Fibroblast of the aortic adventitia (primary cell): Measurements from ENCODE around the gene METTL22. TPM values are rescaled to one million over a fixed set of nuclear protein-coding genes. Genes with fewer than 3 reads are reported as not detected.
A peak's percentile ranks its signal among the peaks of the same experiment; 100 is the strongest.

Source experiments
- DNase-seq: peaks from one replicate; pipeline ENCODE4 v3.0.0-alpha.2; 2010; ENCODE audit warnings: low read depth
- H3K4me3 ChIP-seq: 2 replicates; pipeline ENCODE4 v1.5.1; 2011; ENCODE audit warnings: low read depth, mild to moderate bottlenecking, control low read depth, low read length, moderate library complexity
- total RNA-seq: library from RNA; depleted of rRNA; stranded (reverse); fragments of >200 nt; gene quantifications from 2 replicates; pipeline ENCODE4 v1.2.3, GENCODE V29; 2012; ENCODE audit warnings: low replicate concordance
- TF ChIP-seq, protein P1 (sequence below): IDR thresholded peaks from 2 replicates; pipeline ENCODE4 v1.5.1; 2011; ENCODE audit warnings: mild to moderate bottlenecking, low read length, control low read depth, inconsistent platforms; ENCODE audit not compliant: insufficient read depth

Gene METTL22, protein sequence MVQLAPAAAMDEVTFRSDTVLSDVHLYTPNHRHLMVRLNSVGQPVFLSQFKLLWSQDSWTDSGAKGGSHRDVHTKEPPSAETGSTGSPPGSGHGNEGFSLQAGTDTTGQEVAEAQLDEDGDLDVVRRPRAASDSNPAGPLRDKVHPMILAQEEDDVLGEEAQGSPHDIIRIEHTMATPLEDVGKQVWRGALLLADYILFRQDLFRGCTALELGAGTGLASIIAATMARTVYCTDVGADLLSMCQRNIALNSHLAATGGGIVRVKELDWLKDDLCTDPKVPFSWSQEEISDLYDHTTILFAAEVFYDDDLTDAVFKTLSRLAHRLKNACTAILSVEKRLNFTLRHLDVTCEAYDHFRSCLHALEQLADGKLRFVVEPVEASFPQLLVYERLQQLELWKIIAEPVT
- total RNA-seq: 21.7 and 59.1 TPM in 2 replicates

DNA sequence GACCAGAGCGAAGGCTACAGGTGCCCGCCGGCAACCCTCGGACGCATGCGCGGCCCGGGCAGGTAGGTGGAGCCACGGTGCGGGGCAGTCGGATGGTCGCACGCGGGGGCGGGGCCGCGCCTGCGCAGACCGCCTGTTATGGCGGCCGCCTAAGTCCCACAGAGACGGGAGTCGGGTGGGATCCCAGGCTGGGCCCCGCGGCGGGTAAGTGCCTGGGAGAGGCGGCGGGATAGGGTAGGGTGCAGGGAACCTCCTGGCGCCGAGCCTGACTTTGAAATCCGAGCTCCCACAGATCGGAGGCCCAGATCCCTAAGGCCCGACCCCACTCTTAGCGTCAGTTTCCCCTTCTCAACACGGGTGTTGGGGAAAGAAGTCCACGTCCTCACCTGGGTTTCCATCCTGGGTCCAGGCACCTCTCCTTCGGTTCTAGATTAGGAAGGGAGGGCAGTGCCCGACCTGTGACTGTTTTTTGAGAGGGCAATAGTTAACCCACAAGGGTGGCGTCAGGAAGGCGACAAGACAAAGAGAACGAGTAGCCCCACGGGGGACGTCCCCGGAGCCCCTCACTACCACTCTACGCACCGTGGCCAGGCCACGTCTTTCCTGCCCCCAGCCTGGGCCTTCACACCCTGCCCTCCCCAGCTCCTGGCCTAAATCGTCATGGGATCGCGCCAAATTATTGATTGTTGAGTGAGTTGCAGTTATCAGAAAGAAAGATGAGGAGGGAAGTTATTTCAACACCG, at the start of gene METTL22:
TSS of gene METTL22 (plus strand) at position 127 of the 743 bp plus-strand sequence. CDS start 3,968 bp downstream, outside the sequence.
- peak within 1 kb of the TSS; percentile 99 for H3K4me3 ChIP-seq
- TF ChIP-seq, protein P1, sequence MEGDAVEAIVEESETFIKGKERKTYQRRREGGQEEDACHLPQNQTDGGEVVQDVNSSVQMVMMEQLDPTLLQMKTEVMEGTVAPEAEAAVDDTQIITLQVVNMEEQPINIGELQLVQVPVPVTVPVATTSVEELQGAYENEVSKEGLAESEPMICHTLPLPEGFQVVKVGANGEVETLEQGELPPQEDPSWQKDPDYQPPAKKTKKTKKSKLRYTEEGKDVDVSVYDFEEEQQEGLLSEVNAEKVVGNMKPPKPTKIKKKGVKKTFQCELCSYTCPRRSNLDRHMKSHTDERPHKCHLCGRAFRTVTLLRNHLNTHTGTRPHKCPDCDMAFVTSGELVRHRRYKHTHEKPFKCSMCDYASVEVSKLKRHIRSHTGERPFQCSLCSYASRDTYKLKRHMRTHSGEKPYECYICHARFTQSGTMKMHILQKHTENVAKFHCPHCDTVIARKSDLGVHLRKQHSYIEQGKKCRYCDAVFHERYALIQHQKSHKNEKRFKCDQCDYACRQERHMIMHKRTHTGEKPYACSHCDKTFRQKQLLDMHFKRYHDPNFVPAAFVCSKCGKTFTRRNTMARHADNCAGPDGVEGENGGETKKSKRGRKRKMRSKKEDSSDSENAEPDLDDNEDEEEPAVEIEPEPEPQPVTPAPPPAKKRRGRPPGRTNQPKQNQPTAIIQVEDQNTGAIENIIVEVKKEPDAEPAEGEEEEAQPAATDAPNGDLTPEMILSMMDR: no peak
- peak; percentile 84 for DNase-seq

DNA sequence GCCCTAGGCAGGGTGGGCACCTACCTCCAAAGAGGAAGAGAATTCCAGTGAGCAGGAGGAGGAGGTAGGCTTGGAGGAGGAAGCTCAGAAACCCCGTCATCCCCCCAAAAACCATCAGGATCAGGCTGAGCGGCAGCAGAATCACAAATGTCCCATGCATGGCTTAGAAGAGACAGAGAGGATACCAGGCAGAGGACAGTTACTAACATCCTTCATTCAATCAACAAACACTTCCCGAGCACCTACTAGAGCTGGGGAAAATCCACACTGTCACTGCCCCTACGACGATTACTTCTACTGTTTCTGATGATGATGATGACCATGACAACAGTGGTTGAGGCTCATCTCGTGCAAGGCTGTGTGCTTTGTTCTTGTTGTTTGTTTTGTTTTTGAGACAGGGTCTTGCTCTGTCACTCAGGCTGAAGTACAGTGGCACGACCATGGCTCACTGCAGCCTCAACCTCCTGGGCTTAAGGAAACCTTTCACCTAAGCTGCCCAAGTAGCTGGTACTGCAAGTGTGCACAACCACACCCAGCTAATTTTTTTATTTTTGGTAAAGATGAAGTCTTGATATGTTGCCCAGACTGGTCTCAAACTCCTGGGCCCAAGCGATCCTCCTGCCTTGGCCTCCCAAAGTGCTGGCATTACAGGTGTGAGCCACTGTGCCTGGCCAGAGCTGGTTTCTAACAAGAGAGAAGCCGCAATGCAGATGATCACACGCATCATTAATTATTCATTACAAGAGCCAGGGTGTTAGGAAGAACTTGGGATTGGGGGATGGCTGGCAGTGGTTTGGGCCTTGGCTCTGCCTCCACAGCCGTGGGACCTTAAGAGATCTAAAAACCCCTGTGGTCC, 49.2 kb upstream of the METTL22 start:
- no peak for DNase-seq
- TF ChIP-seq, protein P1: no peak
- H3K4me3 ChIP-seq: no peak overlapping the region

- DNase-seq: peak; percentile 65
- peak overlapping the region; percentile 33 for H3K4me3 ChIP-seq
- TF ChIP-seq, protein P1: peak; percentile 58
These were observed 48.4 kb upstream of the METTL22 start for GRCh38 chr16:8572919-8573724.

DNA sequence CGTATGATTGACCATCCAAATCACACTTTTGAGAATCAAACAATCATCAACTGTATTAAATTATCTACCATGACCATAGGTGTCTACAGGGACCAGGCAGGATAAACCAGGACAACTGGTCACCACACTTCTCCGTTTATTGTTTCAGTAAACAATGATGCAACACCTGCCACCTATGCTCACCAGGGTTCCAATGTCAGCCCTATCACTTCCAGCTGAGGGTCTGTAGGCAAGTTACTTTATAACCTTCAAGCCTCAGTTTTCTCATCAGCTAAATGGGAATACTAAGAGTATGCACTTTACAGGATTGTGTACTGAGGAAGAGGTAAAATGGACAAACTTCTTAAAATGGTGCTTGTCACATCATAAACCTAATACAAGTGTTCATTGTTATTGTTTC, 46.1 kb upstream of the METTL22 start:
- no peak for DNase-seq
- no peak overlapping the region for H3K4me3 ChIP-seq
- TF ChIP-seq, protein P1: no peak

DNA sequence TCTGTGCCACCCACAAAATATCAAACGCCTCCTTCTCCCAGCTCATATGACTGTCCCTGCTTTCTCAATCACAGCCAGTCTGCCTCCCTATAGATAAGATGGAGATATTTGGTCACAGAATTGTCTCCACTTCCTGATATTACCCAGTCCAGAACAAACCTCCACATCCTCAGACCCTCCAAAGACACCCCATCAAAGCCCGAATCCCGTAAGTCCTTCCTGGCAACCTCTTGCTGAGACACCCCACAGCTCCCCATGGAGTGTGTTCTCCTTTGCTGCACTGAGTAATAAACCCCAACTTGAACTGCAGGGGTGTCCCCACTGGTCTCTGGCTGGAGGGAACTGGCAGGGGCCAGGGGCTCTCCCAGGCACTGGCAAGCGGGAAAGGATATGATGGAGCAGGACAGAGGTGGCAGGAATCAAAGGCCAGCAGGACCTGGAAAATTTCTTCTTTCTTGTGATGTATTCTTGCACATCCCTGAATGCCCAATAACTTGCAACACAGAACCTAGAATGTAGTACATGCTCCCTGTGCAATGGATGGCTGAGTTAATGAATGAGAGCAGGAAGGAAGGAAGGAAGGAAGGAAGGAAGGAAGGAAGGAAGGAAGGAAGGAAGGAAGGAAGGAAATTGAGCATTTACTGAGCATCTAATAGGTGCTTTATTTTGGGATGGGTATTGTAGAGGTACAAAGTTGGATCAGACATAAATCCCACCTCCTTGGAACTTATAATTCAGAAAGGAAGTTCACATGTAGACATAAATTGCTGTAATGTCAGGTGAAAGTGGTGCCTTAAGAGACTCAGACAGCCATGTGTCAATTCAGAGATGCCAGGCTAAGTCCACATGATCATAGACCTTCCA, 45.1 kb upstream of the METTL22 start:
- TF ChIP-seq, protein P1: no peak

More for the DNA sequence above, 45.1 kb upstream of the METTL22 start:
- H3K4me3 ChIP-seq: no peak overlapping the region
- DNase-seq: no peak
